Activated naive CD8-positive, alpha-beta T cell treated with anti-CD3 and anti-CD28 coated beads, Interleukin-2, amount 50 U/mL, for 24 hours (primary cell): Measurements from ENCODE around the gene DAND5.
"Not testable (repeated sequence)": the region's sequence is repeated elsewhere in the genome, so short reads cannot be mapped to it uniquely, and the experiment has no call there.

Experiments
- ATAC-seq: fragments of 150-1000 bp; cut with Tn5 transposase; one replicate; pipeline ENCODE4 v1.10.0; 2021
- DNase-seq: peaks from one replicate; pipeline ENCODE4 v3.0.0; 2021
- H3K27ac Mint-ChIP-seq: one replicate; pipeline ENCODE4 v1.8.0; 2021; ENCODE audit warnings: mild to moderate bottlenecking, mixed read lengths
- H3K27me3 Mint-ChIP-seq: one replicate; pipeline ENCODE4 v1.8.0; 2021; ENCODE audit warnings: mixed read lengths
- H3K36me3 Mint-ChIP-seq: one replicate; pipeline ENCODE4 v1.8.0; 2021; ENCODE audit warnings: low read depth, mixed read lengths
- H3K4me1 Mint-ChIP-seq: one replicate; pipeline ENCODE4 v1.8.0; 2021; ENCODE audit warnings: mixed read lengths
- H3K4me3 Mint-ChIP-seq: one replicate; pipeline ENCODE4 v1.8.0; 2021; ENCODE audit warnings: mild to moderate bottlenecking, moderate library complexity, mixed read lengths
- H3K9me3 Mint-ChIP-seq: one replicate; pipeline ENCODE4 v1.8.0; 2021; ENCODE audit warnings: mixed read lengths

The DAND5 gene

GRCh38 chr19:12970070-12970820 is 869 bp downstream of the DAND5 start:
- no peak overlapping the region for H3K27ac Mint-ChIP-seq
- peaks cover 8% of the 10 kb centered on the region for H3K4me1 Mint-ChIP-seq
- H3K36me3 Mint-ChIP-seq: no peaks in the 10 kb centered on the region
- DNase-seq: no peak
- ATAC-seq: peak; percentile 17
- H3K4me3 Mint-ChIP-seq: no peak overlapping the region
- H3K27me3 Mint-ChIP-seq: no peaks in the 10 kb centered on the region
- no peaks in the 10 kb centered on the region for H3K9me3 Mint-ChIP-seq

- peaks cover 8% of the 10 kb centered on the region for H3K4me1 Mint-ChIP-seq
These were observed 3.9 kb downstream of the DAND5 start for GRCh38 chr19:12973236-12973635.

GRCh38 chr19:12974301-12975220 is 5.2 kb downstream of the DAND5 start:
- no peak for DNase-seq
- H3K36me3 Mint-ChIP-seq: no peaks in the 10 kb centered on the region
- H3K27me3 Mint-ChIP-seq: peaks cover 16% of the 10 kb centered on the region
- no peak for ATAC-seq
- peaks cover 8% of the 10 kb centered on the region for H3K4me1 Mint-ChIP-seq
- H3K9me3 Mint-ChIP-seq: no peaks in the 10 kb centered on the region
- no peak overlapping the region for H3K4me3 Mint-ChIP-seq
- H3K27ac Mint-ChIP-seq: no peak overlapping the region

More at GRCh38 chr19:12973236-12973635, 3.9 kb downstream of the DAND5 start:
- Mint-ChIP-seq H3K27ac (no peak overlapping the region), H3K9me3 (no peaks in the 10 kb centered on the region), H3K4me3 (no peak overlapping the region), H3K27me3 (peaks cover 11% of the 10 kb centered on the region), H3K36me3 (no peaks in the 10 kb centered on the region)
- DNase-seq (no peak), ATAC-seq (no peak)

- ATAC-seq (no peak), DNase-seq (no peak)
- no peak overlapping the region for H3K4me3 Mint-ChIP-seq
- no peaks in the 10 kb centered on the region for H3K36me3 Mint-ChIP-seq
- H3K9me3 Mint-ChIP-seq: no peaks in the 10 kb centered on the region
- H3K27me3 Mint-ChIP-seq: peaks cover 16% of the 10 kb centered on the region
- H3K4me1 Mint-ChIP-seq: peaks cover 4% of the 10 kb centered on the region
- H3K27ac Mint-ChIP-seq: no peak overlapping the region
These were observed 5.9 kb downstream of the DAND5 start for GRCh38 chr19:12975221-12975741.

GRCh38 chr19:12976109-12976508 is 6.7 kb downstream of the DAND5 start:
- H3K27me3 Mint-ChIP-seq: peaks cover 16% of the 10 kb centered on the region
- H3K27ac Mint-ChIP-seq, ATAC-seq, H3K4me1 Mint-ChIP-seq, DNase-seq, H3K36me3 Mint-ChIP-seq, H3K9me3 Mint-ChIP-seq, H3K4me3 Mint-ChIP-seq: not testable (repeated sequence)

GRCh38 chr19:12979974-12980373 is 10.6 kb downstream of the DAND5 start:
- ATAC-seq (no peak), DNase-seq (no peak)
- no peaks in the 10 kb centered on the region for H3K36me3 Mint-ChIP-seq
- peaks cover 16% of the 10 kb centered on the region for H3K27me3 Mint-ChIP-seq
- H3K4me1 Mint-ChIP-seq: peaks cover 2% of the 10 kb centered on the region
- no peaks in the 10 kb centered on the region for H3K9me3 Mint-ChIP-seq
- no peak overlapping the region for H3K27ac Mint-ChIP-seq
- H3K4me3 Mint-ChIP-seq: no peak overlapping the region

GRCh38 chr19:12982648-12983047 is 13.3 kb downstream of the DAND5 start:
- no peaks in the 10 kb centered on the region for H3K36me3 Mint-ChIP-seq

GRCh38 chr19:12983091-12983490 is 13.7 kb downstream of the DAND5 start:
- ATAC-seq: no peak
- Mint-ChIP-seq H3K27ac (no peak overlapping the region), H3K36me3 (no peaks in the 10 kb centered on the region), H3K4me3 (no peak overlapping the region), H3K27me3 (peaks cover 7% of the 10 kb centered on the region), H3K4me1 (no peaks in the 10 kb centered on the region), H3K9me3 (no peaks in the 10 kb centered on the region)
- no peak for DNase-seq

More at GRCh38 chr19:12982648-12983047, 13.3 kb downstream of the DAND5 start:
- no peaks in the 10 kb centered on the region for H3K9me3 Mint-ChIP-seq
- peaks cover 10% of the 10 kb centered on the region for H3K27me3 Mint-ChIP-seq
- peaks cover 2% of the 10 kb centered on the region for H3K4me1 Mint-ChIP-seq
- no peak overlapping the region for H3K4me3 Mint-ChIP-seq
- DNase-seq (no peak), ATAC-seq (no peak)
- H3K27ac Mint-ChIP-seq: no peak overlapping the region

GRCh38 chr19:12983542-12984142 is 14.3 kb downstream of the DAND5 start:
- Mint-ChIP-seq H3K9me3 (no peaks in the 10 kb centered on the region), H3K4me3 (no peak overlapping the region), H3K27me3 (peaks cover 5% of the 10 kb centered on the region), H3K36me3 (no peaks in the 10 kb centered on the region), H3K4me1 (no peaks in the 10 kb centered on the region), H3K27ac (no peak overlapping the region)
- ATAC-seq (peak; percentile 79), DNase-seq (peak; percentile 87)

GRCh38 chr19:12984143-12984627 is 14.8 kb downstream of the DAND5 start:
- H3K4me1 Mint-ChIP-seq: no peaks in the 10 kb centered on the region
- ATAC-seq: no peak
- no peaks in the 10 kb centered on the region for H3K9me3 Mint-ChIP-seq
- no peak overlapping the region for H3K27ac Mint-ChIP-seq
- no peaks in the 10 kb centered on the region for H3K36me3 Mint-ChIP-seq
- DNase-seq: no peak
- no peak overlapping the region for H3K4me3 Mint-ChIP-seq
- peaks cover 1% of the 10 kb centered on the region for H3K27me3 Mint-ChIP-seq

- Mint-ChIP-seq H3K4me3 (no peak overlapping the region), H3K9me3 (no peaks in the 10 kb centered on the region), H3K36me3 (no peaks in the 10 kb centered on the region), H3K4me1 (no peaks in the 10 kb centered on the region), H3K27ac (no peak overlapping the region), H3K27me3 (peaks cover 1% of the 10 kb centered on the region)
- no peak for ATAC-seq
- DNase-seq: no peak
These were observed 15.3 kb downstream of the DAND5 start for GRCh38 chr19:12984683-12985048.

- H3K9me3 Mint-ChIP-seq: no peaks in the 10 kb centered on the region
- H3K4me1 Mint-ChIP-seq: no peaks in the 10 kb centered on the region
- no peaks in the 10 kb centered on the region for H3K36me3 Mint-ChIP-seq
- peaks cover 1% of the 10 kb centered on the region for H3K27me3 Mint-ChIP-seq
- no peak for DNase-seq
- H3K27ac Mint-ChIP-seq: no peak overlapping the region
- peak; percentile 6 for ATAC-seq
- H3K4me3 Mint-ChIP-seq: no peak overlapping the region
These were observed 15.8 kb downstream of the DAND5 start for GRCh38 chr19:12985049-12985776.

GRCh38 chr19:12986726-12987125 is 17.4 kb downstream of the DAND5 start:
- Mint-ChIP-seq H3K27ac (no peak overlapping the region), H3K36me3 (no peaks in the 10 kb centered on the region), H3K27me3 (peaks cover 4% of the 10 kb centered on the region), H3K4me3 (no peak overlapping the region), H3K4me1 (no peaks in the 10 kb centered on the region), H3K9me3 (no peaks in the 10 kb centered on the region)
- ATAC-seq (no peak), DNase-seq (no peak)

GRCh38 chr19:12987190-12987589 is 17.8 kb downstream of the DAND5 start:
- DNase-seq (no peak), ATAC-seq (no peak)
- Mint-ChIP-seq H3K27ac (no peak overlapping the region), H3K4me1 (no peaks in the 10 kb centered on the region), H3K4me3 (no peak overlapping the region), H3K36me3 (no peaks in the 10 kb centered on the region), H3K9me3 (no peaks in the 10 kb centered on the region), H3K27me3 (peaks cover 4% of the 10 kb centered on the region)
